Activated CD8-positive, alpha-beta T cell treated with anti-CD3 and anti-CD28 coated beads for 36 hours (primary cell): ENCODE results near the gene BPIFB4. TPM values are rescaled to one million over a fixed set of nuclear protein-coding genes. Genes with fewer than 3 reads are reported as not detected.

Experiments
- ATAC-seq: fragments of 200-7000 bp; cut with Tn5 transposase; one replicate; pipeline ENCODE4 v1.10.0; 2021; ENCODE audit warnings: mild to moderate bottlenecking, moderate library complexity
- CTCF ChIA-PET: fragments of 350-600 bp; sonication (Branson Sonifier 250); formaldehyde crosslinking; loops from one replicate; lab custom pipeline; 2021; ENCODE audit warnings: antibody characterized with exemption; lab: Charles Lee
- POLR2A ChIA-PET: fragments of 350-600 bp; sonication (Branson Sonifier 250); formaldehyde crosslinking; loops from one replicate; lab custom pipeline; 2021; ENCODE audit warnings: antibody characterized with exemption; lab: Charles Lee
- DNase-seq: peaks from one replicate; pipeline ENCODE4 v3.0.0-alpha.2; 2020
- H3K27ac Mint-ChIP-seq: one replicate; pipeline ENCODE4 v1.8.0; 2021; ENCODE audit warnings: mild to moderate bottlenecking, mixed read lengths
- H3K27me3 Mint-ChIP-seq: one replicate; pipeline ENCODE4 v1.8.0; 2021; ENCODE audit warnings: mixed read lengths
- H3K36me3 Mint-ChIP-seq: one replicate; pipeline ENCODE4 v1.8.0; 2021; ENCODE audit warnings: low read depth, mixed read lengths
- H3K4me1 Mint-ChIP-seq: one replicate; pipeline ENCODE4 v1.8.0; 2021; ENCODE audit warnings: low read depth, mixed read lengths
- H3K4me3 Mint-ChIP-seq: one replicate; pipeline ENCODE4 v1.8.0; 2021; ENCODE audit warnings: mild to moderate bottlenecking, moderate library complexity, mixed read lengths
- H3K9me3 Mint-ChIP-seq: one replicate; pipeline ENCODE4 v1.8.0; 2021; ENCODE audit warnings: mixed read lengths
- CTCF ChIP-seq: fragments of 200-600 bp; IDR thresholded peaks from one replicate; pipeline ENCODE4 v1.8.0; 2022; ENCODE audit warnings: antibody characterized with exemption, mild to moderate bottlenecking
- intact Hi-C: fragments of 100-400 bp; cut with micrococcal nuclease; formaldehyde crosslinking; loops from one replicate; pipeline ENCODE4 v1.10.0; 2022
- total RNA-seq, 2 experiments: library from RNA; stranded (reverse); gene quantifications; one replicate each; pipeline ENCODE4 v1.2.3, GENCODE V29; 2021

Gene BPIFB4
- total RNA-seq: not detected

DNA sequence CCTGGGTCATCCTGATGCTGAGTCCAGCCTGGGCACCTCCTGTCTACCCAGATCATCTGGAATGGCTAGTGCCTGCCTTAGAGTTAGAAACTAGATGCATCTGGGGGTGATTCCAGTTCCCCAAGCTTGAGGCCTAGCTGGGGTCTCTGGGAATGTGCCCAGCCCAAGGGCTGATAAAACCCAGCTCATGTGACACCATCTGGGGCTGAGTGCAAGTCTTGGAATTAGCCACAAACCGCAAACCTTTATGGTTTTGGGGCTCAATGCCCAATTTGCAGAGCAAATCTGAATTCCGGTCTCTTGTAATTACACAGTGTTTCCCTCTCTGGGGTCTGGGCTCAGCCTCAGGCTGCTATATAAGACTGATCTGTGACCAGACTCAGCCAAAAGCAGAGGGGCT is at the start of gene BPIFB4:
Gene BPIFB4 (plus strand): TSS at position 385 of the 400 bp plus-strand sequence. CDS start 1,884 bp downstream, outside the sequence.
- TF ChIP-seq CTCF: no peak
- Mint-ChIP-seq H3K9me3 (no peaks in the 10 kb centered on the region), H3K36me3 (no peaks in the 10 kb centered on the region), H3K27ac (no peak within 1 kb of the TSS), H3K4me1 (no peaks in the 10 kb centered on the region), H3K4me3 (no peak within 1 kb of the TSS), H3K27me3 (no peaks in the 10 kb centered on the region)
- intact Hi-C loops: no loop called here
- ATAC-seq: no peak
- ChIA-PET POLR2A (no interaction called here), CTCF (interaction anchor here (0.6 to 1.1 kb wide), 2 partner anchors 36 to 130 kb away, joined by 3 read pairs; no protein-coding TSS in a partner anchor)
- DNase-seq: no peak

DNA sequence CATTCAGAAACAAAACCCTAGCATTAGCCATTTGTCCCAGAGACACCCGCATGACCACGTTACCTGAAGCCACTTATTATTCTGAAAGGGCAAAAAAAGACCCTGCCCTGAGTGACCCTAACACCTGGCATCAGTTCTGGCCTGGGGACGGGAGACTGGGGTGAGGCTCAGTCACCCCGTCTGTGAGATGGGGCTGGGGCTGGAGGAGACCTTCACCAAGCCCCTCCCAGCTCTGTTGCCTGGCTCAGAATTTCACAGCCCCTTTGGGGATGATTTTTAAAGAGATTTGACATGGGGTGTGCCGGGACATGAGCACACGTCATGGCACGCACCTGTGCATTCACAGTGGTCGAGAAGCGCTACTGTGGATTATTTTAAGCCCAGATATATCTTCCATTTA is 49.4 kb upstream of the BPIFB4 start:
- peaks cover 5% of the 10 kb centered on the region for H3K9me3 Mint-ChIP-seq
- H3K27ac Mint-ChIP-seq: no peak overlapping the region
- POLR2A ChIA-PET: no interaction called here
- DNase-seq (no peak), ATAC-seq (no peak)
- TF ChIP-seq CTCF: no peak
- no peaks in the 10 kb centered on the region for H3K36me3 Mint-ChIP-seq
- CTCF ChIA-PET: interaction anchor here (1.7 kb wide), 1 partner anchor 25 kb away, joined by 4 read pairs; the partner anchor contains the start of gene SUN5
- no peak overlapping the region for H3K4me3 Mint-ChIP-seq
- no peaks in the 10 kb centered on the region for H3K27me3 Mint-ChIP-seq
- intact Hi-C loops: no loop called here
- no peaks in the 10 kb centered on the region for H3K4me1 Mint-ChIP-seq

- intact Hi-C loops: no loop called here
- DNase-seq (no peak), ATAC-seq (no peak)
- no peak for TF ChIP-seq CTCF
- H3K27ac Mint-ChIP-seq: no peak overlapping the region
- ChIA-PET CTCF (interaction anchor here (1.7 kb wide), 1 partner anchor 26 kb away, joined by 4 read pairs; the partner anchor contains the start of gene SUN5), POLR2A (no interaction called here)
- peaks cover 5% of the 10 kb centered on the region for H3K9me3 Mint-ChIP-seq
- H3K4me3 Mint-ChIP-seq: no peak overlapping the region
- H3K36me3 Mint-ChIP-seq: no peaks in the 10 kb centered on the region
- no peaks in the 10 kb centered on the region for H3K4me1 Mint-ChIP-seq
- H3K27me3 Mint-ChIP-seq: no peaks in the 10 kb centered on the region
These were observed 48.9 kb upstream of the BPIFB4 start for GRCh38 chr20:33030569-33030968.

DNA sequence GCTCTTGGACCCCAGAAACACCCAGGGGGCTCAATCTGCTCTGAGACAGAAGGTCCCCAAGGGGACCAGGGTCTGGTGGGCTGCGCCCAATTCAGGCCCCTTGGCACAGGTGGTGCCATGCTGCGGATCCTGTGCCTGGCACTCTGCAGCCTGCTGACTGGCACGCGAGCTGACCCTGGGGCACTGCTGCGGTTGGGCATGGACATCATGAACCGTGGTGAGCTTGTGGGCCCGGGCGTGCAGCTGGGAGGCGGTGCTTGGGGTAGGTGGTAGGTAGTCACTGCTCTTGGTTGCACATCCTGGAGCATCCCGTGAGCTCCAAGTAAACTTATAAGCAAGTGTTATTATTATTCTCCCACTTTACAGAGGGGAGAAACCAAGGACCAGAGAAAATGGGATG is 47.9 kb upstream of the BPIFB4 start, which contains the start of gene BPIFB6:
Gene BPIFB6 (plus strand): TSS at position 118 of the 400 bp plus-strand sequence. CDS start 0 bp downstream, at position 118.
- no peaks in the 10 kb centered on the region for H3K4me1 Mint-ChIP-seq
- no peak for TF ChIP-seq CTCF
- no peaks in the 10 kb centered on the region for H3K36me3 Mint-ChIP-seq
- no peak within 1 kb of the TSS for H3K27ac Mint-ChIP-seq
- ChIA-PET POLR2A (no interaction called here), CTCF (no interaction called here)
- H3K9me3 Mint-ChIP-seq: peaks cover 5% of the 10 kb centered on the region
- ATAC-seq: no peak
- intact Hi-C loops: no loop called here
- DNase-seq: no peak
- no peaks in the 10 kb centered on the region for H3K27me3 Mint-ChIP-seq
- no peak within 1 kb of the TSS for H3K4me3 Mint-ChIP-seq

- TF ChIP-seq CTCF: no peak
- CTCF ChIA-PET: no interaction called here
- ATAC-seq (no peak), DNase-seq (no peak)
- Mint-ChIP-seq H3K4me3 (no peak overlapping the region), H3K36me3 (no peaks in the 10 kb centered on the region), H3K9me3 (peaks cover 5% of the 10 kb centered on the region), H3K27me3 (no peaks in the 10 kb centered on the region), H3K27ac (no peak overlapping the region), H3K4me1 (no peaks in the 10 kb centered on the region)
- POLR2A ChIA-PET: no interaction called here
- intact Hi-C loops: no loop called here
These were observed 46.9 kb upstream of the BPIFB4 start for GRCh38 chr20:33032555-33032954.
